Spleen (tissue), 11 donors: Measurements from ENCODE around the gene CCDC148. TPM values are rescaled to one million over a fixed set of nuclear protein-coding genes. Genes with fewer than 3 reads are reported as not detected.

Experiments used
- DNase-seq: peaks from one replicate; pipeline ENCODE4 v3.0.0-alpha.2; 2020
- H3K27ac ChIP-seq, 8 donors: fragments of 200-600 bp; sonication (generic) in 7 of 8; 1 replicate in 4 of 8; 2 replicates in 4 of 8; pipeline versions ENCODE4 v1.5.0 to v1.8.0; 2016 to 2021; ENCODE audit warnings: inconsistent platforms in 4 of 8, mild to moderate bottlenecking in 4 of 8, moderate library complexity in 1 of 8
- H3K27me3 ChIP-seq, 7 donors: fragments of 200-600 bp; sonication (generic) in 6 of 7; replicated peaks in 1 of 7; 1 replicate in 4 of 7; 2 replicates in 3 of 7; pipeline versions ENCODE4 v1.5.0 to v1.8.0; 2016 to 2021; ENCODE audit warnings: inconsistent platforms in 3 of 7, mild to moderate bottlenecking in 1 of 7
- H3K36me3 ChIP-seq, 6 donors: fragments of 200-600 bp; sonication (generic) in 5 of 6; 1 replicate in 4 of 6; 2 replicates in 2 of 6; pipeline versions ENCODE4 v1.5.0 to v1.8.0; 2016 to 2021; ENCODE audit warnings: inconsistent platforms in 2 of 6
- H3K4me1 ChIP-seq, 6 donors: fragments of 200-600 bp; sonication (generic) in 5 of 6; 1 replicate in 3 of 6; 2 replicates in 3 of 6; pipeline versions ENCODE4 v1.5.0 to v1.8.0; 2016 to 2021; ENCODE audit warnings: inconsistent platforms in 3 of 6
- H3K4me3 ChIP-seq, 8 donors: fragments of 200-600 bp; sonication (generic) in 7 of 8; 1 replicate in 4 of 8; 2 replicates in 4 of 8; pipeline versions ENCODE4 v1.5.0 to v1.8.0; 2016 to 2021; ENCODE audit warnings: inconsistent platforms in 4 of 8, mild to moderate bottlenecking in 4 of 8, moderate library complexity in 2 of 8
- H3K9me3 ChIP-seq, 8 donors: fragments of 200-600 bp; sonication (generic) in 7 of 8; 1 replicate in 4 of 8; 2 replicates in 4 of 8; pipeline versions ENCODE4 v1.5.0 to v1.8.0; 2016 to 2021; ENCODE audit warnings: inconsistent platforms in 4 of 8
- POLR2A ChIP-seq, 3 donors: fragments of 450-650 bp; IDR thresholded peaks; one replicate each; pipeline ENCODE4 v1.5.1; 2017; ENCODE audit warnings: antibody characterized with exemption in 3 of 3, mild to moderate bottlenecking in 1 of 3
- POLR2AphosphoS5 ChIP-seq, 3 donors: sonication (generic); formaldehyde crosslinking; IDR thresholded peaks; one replicate each; pipeline ENCODE4 v1.5.1; 2017; ENCODE audit warnings: antibody characterized with exemption in 3 of 3
- WGBS, 5 donors: extraction: QIAGEN DNeasy Blood & Tissue Kit in 3 of 5; methylation state at CpG; one replicate each; pipeline versions ENCODE4 v1.1.5 to v1.1.7; 2013 to 2018; 5-methylcytosine and 5-hydroxymethylcytosine counted together
- intact Hi-C: fragments of 100-400 bp; cut with DNase I; formaldehyde crosslinking; loops from one replicate; pipeline ENCODE4 v1.15.0; 2023; ENCODE audit warnings: low total_unique reads
- polyA plus RNA-seq, 3 donors: library from polyadenylated mRNA; stranded (reverse); fragments of 200-250 nt; gene quantifications; one replicate each; pipeline ENCODE4 v1.2.1, GENCODE V29; 2013
- total RNA-seq, 7 donors: library from RNA; depleted of rRNA in 3 of 7; stranded (reverse); fragments of >200 nt in 3 of 7; fragmentation: NEBNext Ultra II Directional in 4 of 7; extraction: Animal tissue kit (Norgen Biotek cat#: 25700) in 4 of 7; gene quantifications; one replicate each; pipeline versions ENCODE4 v1.1.0 to v1.2.1, GENCODE V29; 2016 to 2021
- TF ChIP-seq, protein P1 (sequence below), 11 experiments: fragments of 200-600 bp in 7 of 11; fragments of 450-650 bp in 4 of 11; sonication (generic) in 4 of 11; IDR thresholded peaks in 8 of 11; conservative IDR thresholded peaks in 3 of 11; 1 replicate in 7 of 11; 2 replicates in 4 of 11; pipeline versions ENCODE4 v1.4.0 to v1.8.0; 2016 to 2021; ENCODE audit warnings: antibody characterized with exemption in 11 of 11, inconsistent platforms in 4 of 11, mild to moderate bottlenecking in 1 of 11
- donor health status: healthy with polysubstance abuse.
- donor health status: DM: no; HTN: no; CAD: no; lungs with moderate emphysema.
- donor health status: DM: no; HTN: no; CAD: no.
- donor health status: Bipolar disorder and iron deficiency.
- donor health status: healthy.
- donor health status: DM: no; HTN: no; CAD: no.
- donor health status: DM: yes; HTN: yes; CAD: no.

The CCDC148 gene
- total and polyA plus RNA-seq, 10 donors, result 0.07 to 0.79 (median 0.46) TPM

DNA sequence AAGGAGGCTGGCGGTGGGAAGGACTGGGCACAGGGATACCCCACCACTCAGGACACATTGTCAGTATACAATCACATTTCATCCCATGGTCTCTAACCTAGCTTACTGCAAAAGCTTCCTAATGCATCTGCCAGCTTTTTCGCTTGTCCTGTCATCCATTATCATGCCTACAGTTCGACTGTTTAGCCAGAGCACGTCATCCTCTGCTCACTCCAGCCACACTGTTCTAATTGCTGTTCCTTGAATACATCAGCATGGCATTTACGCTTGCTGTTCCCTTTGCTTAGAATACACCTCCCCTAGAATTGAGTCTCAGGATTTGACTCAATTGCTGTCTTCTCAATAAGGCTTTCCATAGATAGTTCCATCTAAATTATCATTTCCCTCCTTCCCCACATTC lies 166.3 kb downstream of the CCDC148 start:
- no peaks in the 10 kb centered on the region for H3K36me3 ChIP-seq
- H3K4me1 ChIP-seq, result no peaks in the 10 kb centered on the region
- TF ChIP-seq, protein P1, sequence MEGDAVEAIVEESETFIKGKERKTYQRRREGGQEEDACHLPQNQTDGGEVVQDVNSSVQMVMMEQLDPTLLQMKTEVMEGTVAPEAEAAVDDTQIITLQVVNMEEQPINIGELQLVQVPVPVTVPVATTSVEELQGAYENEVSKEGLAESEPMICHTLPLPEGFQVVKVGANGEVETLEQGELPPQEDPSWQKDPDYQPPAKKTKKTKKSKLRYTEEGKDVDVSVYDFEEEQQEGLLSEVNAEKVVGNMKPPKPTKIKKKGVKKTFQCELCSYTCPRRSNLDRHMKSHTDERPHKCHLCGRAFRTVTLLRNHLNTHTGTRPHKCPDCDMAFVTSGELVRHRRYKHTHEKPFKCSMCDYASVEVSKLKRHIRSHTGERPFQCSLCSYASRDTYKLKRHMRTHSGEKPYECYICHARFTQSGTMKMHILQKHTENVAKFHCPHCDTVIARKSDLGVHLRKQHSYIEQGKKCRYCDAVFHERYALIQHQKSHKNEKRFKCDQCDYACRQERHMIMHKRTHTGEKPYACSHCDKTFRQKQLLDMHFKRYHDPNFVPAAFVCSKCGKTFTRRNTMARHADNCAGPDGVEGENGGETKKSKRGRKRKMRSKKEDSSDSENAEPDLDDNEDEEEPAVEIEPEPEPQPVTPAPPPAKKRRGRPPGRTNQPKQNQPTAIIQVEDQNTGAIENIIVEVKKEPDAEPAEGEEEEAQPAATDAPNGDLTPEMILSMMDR (IDR thresholded peaks at IDR 0.05 in 8 of 11, conservative IDR thresholded peaks at IDR 0.05 in 3 of 11), result no peak
- TF ChIP-seq POLR2A (IDR thresholded peaks at IDR 0.05) (no peak), POLR2AphosphoS5 (IDR thresholded peaks at IDR 0.05) (no peak)
- H3K9me3 ChIP-seq, result peaks cover 0 to 17% (median 4%) of the 10 kb centered on the region in 8 donors
- no peak overlapping the region for H3K4me3 ChIP-seq
- WGBS, 5 donors, result 89 to 93% (median 92%) methylated on average over 5 of the region's 5 CpGs
- intact Hi-C loops, result no loop called here
- DNase-seq, result no peak
- no peaks in the 10 kb centered on the region for H3K27me3 ChIP-seq
- no peak overlapping the region for H3K27ac ChIP-seq

DNA sequence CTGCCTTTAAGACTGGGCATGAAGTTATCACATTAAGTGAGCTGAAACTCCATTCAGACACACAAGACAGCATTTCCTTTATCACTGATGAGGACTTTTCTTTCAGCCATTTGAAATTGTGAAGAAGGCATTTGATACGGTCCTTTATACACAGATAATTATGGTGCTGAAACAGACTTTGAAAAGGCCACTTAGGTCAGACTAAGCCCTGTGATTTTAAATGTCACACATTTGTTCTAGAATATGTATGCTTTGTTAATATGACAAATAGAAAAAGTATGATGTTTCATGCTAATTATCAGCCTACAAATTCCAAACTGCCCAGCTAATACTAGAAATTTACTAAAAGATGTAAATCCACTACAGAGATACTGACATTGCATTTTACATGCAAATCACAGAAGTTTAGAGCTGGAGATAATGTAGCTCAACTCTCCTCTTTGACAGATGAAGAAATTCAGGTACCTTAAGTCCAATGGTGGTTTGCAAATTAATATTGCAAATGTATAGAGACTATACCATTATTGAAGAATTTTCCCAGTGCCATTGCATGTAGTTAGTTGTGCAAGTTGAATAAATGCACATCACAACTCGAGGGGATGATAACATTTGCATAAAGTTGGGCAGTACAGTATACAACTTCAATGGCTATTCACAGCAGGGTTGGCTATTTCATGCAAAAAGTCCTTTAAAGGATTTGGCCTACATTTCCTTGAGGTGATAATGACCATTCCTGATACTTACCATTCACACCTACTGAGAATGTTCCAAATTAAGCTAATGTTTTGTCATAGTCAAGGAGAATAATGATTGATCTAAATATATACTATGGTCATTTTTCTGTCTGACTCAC lies 179.7 kb downstream of the CCDC148 start:
- TF ChIP-seq POLR2AphosphoS5 (IDR thresholded peaks at IDR 0.05) (no peak), POLR2A (IDR thresholded peaks at IDR 0.05) (no peak)
- TF ChIP-seq, protein P1 (IDR thresholded peaks at IDR 0.05 in 8 of 11, conservative IDR thresholded peaks at IDR 0.05 in 3 of 11), result no peak
- H3K4me3 ChIP-seq, result no peak overlapping the region
- intact Hi-C loops, result no loop called here
- no peaks in the 10 kb centered on the region for H3K27me3 ChIP-seq
- peaks cover 0 to 6% (median 0%) of the 10 kb centered on the region in 8 donors for H3K9me3 ChIP-seq
- WGBS, 5 donors, result 73 to 83% (median 78%) methylated on average over 2 of the region's 2 CpGs
- DNase-seq, result no peak
- H3K4me1 ChIP-seq, result no peaks in the 10 kb centered on the region
- H3K27ac ChIP-seq, result no peak overlapping the region
- no peaks in the 10 kb centered on the region for H3K36me3 ChIP-seq

DNA sequence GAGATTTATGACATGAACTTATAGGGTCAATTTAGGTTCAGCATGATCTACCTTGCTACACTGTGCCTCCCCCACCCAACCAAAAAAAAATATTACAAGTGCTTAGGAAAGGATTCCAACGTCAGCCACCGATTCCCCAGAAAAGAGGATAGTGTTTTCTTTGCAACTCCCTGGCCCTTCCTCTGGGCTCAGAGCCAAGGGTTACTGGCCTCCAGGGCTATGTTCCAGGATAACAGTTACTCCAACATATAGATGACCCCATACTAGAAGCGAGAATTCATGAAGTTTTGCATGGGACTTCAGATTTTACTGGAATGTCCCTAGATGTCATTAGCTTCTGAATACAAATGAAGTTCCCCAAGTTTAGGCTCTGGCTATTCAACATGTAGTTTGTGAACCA lies 182.8 kb downstream of the CCDC148 start:
- Histone ChIP-seq H3K36me3 (no peaks in the 10 kb centered on the region), H3K27ac (no peak overlapping the region), H3K4me1 (no peaks in the 10 kb centered on the region), H3K9me3 (peaks cover 0 to 6% (median 0%) of the 10 kb centered on the region in 8 donors), H3K4me3 (no peak overlapping the region), H3K27me3 (no peaks in the 10 kb centered on the region)
- 58 to 75% (median 67%) methylated on average over 3 of the region's 3 CpGs for WGBS, 5 donors
- TF ChIP-seq, protein P1 (IDR thresholded peaks at IDR 0.05 in 8 of 11, conservative IDR thresholded peaks at IDR 0.05 in 3 of 11), result no peak
- TF ChIP-seq POLR2A (IDR thresholded peaks at IDR 0.05), result no peak
- TF ChIP-seq POLR2AphosphoS5 (IDR thresholded peaks at IDR 0.05), result no peak
- intact Hi-C loops, result no loop called here
- no peak for DNase-seq

DNA sequence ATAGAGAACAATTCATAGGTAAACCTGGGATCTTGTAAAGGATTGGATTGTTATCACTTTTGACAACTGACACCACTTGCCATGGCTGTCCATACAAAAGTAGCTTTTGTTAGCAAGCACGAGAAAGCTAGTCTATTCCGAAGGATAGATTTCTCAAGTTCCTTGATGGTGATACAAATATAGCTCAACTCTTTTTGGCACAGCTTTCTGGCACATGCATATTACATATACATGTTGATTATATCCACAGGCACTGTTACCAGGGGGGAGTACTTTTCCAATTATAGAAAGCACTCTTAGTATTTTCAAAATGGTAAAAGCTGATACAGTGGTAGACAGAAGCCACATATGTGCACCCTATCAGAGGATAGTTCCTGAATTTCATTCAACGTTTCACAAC lies 186.0 kb downstream of the CCDC148 start:
- intact Hi-C loops, result no loop called here
- Histone ChIP-seq H3K27ac (no peak overlapping the region), H3K9me3 (no peaks in the 10 kb centered on the region), H3K36me3 (no peaks in the 10 kb centered on the region), H3K4me3 (no peak overlapping the region), H3K4me1 (no peaks in the 10 kb centered on the region), H3K27me3 (no peaks in the 10 kb centered on the region)
- WGBS, 5 donors, result 78 to 92% (median 89%) methylated on average over 3 of the region's 3 CpGs
- TF ChIP-seq POLR2AphosphoS5 (IDR thresholded peaks at IDR 0.05) (no peak), POLR2A (IDR thresholded peaks at IDR 0.05) (no peak)
- TF ChIP-seq, protein P1 (IDR thresholded peaks at IDR 0.05 in 8 of 11, conservative IDR thresholded peaks at IDR 0.05 in 3 of 11), result no peak
- no peak for DNase-seq
